Measurements from ENCODE around the gene LYPLA2. TPM values are rescaled to one million over a fixed set of nuclear protein-coding genes. Genes with fewer than 3 reads are reported as not detected.

The LYPLA2 gene
- polyA plus RNA-seq (ENCODE audit: insufficient read length): 30.0 TPM

DNA sequence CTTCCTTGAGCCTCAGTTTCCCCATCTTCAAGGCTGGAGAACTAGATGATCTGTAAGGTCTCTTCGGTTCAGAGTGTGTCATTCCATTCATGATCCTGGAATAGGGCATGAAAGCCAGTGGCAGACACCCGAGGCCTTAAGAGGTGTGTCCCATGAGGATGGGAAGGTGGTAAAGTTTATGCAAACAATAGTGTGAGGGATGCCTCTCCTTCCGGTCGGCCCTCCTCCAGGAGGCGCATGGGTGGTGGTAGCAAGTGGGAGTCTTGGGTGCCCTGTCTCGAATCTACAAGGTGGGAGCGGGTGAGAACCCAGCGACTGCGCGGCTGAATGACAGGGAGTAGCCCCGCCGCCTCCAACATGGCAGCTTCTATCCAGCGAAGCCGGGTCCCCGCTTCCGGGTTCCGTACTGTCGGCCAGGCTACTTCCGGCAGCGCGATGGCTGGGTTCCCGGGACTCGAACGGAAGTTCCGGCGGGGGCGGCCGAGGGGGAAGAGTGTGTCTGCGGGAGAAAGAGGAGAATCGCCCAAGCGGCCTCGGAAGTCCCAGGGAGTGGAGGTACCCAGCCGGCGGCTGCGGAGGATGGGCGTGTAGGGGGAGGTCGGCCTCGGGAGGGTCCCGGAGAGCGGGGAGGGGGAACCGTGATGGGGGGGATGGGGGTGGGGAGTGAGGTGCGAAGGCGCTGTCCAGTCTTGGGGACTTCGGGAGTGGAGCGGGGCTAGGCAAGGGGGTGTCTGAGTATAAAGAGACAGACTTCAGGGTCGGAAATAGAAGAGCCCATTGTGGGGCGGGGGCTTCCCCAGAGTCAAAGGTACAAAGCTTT is at the start of gene LYPLA2:
TSS of gene LYPLA2 (plus strand) at position 450 of the 820 bp plus-strand sequence. CDS start 1,538 bp downstream, outside the sequence.
- DNase-seq (ENCODE audit: low read depth): peak; percentile 72

DNA sequence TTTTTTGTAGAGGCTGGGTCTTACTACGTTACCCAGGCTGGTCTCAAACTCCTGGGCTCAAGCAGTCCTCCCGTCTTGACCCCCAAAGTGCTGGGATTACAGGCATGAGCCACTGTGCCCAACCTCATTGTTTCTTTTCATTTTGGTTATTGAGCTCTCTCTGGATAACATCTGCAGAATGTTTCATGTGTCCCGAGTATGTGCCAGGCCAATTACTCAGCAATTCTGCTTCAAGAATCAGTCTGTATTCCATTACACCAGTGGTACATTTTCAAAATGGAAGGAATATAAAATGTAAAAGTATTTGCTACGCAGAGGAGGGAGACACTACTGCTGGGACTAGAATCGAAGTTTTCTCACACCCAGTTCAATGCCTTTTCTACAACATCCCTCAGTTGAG is 49.3 kb upstream of the LYPLA2 start:
- no peak for DNase-seq (ENCODE audit: low read depth)

DNA sequence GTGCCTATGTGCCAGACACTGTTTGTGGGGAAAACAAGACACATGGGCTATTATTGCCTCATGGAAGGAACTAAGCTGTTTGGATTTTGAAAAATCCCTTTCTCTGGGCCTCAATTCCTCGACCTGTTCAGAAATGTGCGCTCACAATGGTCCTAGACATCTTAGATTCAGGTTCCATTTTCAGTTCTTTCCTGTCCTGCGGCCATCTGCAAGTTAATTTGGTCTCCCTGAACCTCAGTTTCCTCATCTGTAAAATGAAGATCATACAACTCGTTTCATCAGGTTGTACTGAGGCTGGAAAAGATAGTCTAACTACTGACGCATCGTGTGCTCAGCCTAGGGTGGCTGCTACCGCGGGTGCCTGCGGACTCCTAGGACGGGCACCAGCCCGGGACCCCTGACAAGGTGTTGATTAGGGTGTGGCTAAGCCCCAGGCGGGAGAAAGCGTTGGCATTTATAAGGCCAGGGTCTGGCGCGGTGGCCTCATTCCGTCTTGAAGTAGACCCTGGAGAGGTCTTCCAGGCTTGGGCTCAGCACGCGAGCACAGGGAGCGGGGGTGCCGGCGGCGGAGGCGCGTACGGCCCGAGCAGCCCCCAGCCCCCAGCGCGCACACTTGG is 48.2 kb upstream of the LYPLA2 start:
- no peak for DNase-seq (ENCODE audit: low read depth)

GRCh38 chr1:23743287-23744152 is 47.4 kb upstream of the LYPLA2 start, which contains the start of gene ELOA:
Gene ELOA, plus strand, starts transcription at chr1:23743471. Its CDS starts 33 bp downstream, at chr1:23743504.
- peak; percentile 29 for DNase-seq (ENCODE audit: low read depth)

GRCh38 chr1:23745515-23745914 is 45.4 kb upstream of the LYPLA2 start:
- DNase-seq (ENCODE audit: low read depth): no peak

DNA sequence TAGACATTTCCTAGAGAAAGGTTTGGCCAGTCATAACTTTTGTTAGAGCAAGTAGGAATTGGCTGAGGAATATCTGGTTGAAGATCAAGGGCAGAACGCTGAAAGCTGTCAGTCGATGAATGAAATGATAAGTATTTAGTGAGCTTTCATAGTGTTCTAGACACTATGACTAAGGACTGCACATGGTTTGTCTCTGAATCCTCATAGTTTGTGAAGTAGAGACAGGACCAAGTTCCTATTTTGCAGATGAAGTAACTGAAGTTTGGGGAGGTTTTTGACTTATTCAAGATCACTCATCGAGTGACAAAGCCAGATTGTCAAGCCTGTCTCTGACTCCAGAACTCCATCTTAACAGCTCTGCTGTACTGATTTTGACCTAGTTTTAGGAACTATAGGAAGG is 42.9 kb upstream of the LYPLA2 start:
- DNase-seq (ENCODE audit: low read depth): no peak

- no peak for DNase-seq (ENCODE audit: low read depth)
Observed at GRCh38 chr1:23751050-23751814, 39.7 kb upstream of the LYPLA2 start.

GRCh38 chr1:23751815-23752200 is 39.1 kb upstream of the LYPLA2 start:
- no peak for DNase-seq (ENCODE audit: low read depth)

- no peak for DNase-seq (ENCODE audit: low read depth)
Observed at GRCh38 chr1:23752909-23753308, 38.0 kb upstream of the LYPLA2 start.

GRCh38 chr1:23756676-23757075 is 34.3 kb upstream of the LYPLA2 start:
- no peak for DNase-seq (ENCODE audit: low read depth)

GRCh38 chr1:23757812-23758211 is 33.1 kb upstream of the LYPLA2 start:
- DNase-seq (ENCODE audit: low read depth): no peak

DNA sequence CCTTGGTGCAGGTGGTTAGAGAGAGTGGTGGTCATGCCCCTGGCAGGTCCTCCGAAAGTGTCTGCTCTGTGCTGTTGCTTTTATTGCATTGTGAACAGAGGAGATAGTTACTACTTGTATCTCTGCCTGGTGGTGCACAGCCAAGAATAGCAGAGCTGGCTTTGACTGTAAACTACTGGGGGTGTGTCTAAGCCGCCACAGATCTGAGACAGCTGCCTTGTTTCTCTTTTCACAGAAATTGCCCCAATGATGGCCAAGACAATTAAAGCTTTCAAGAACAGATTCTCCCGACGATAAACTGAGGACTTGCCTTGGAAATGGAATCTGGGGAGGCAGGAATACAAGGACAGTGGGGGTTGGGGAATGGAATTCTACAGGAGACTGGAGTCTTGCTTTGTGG is 31.7 kb upstream of the LYPLA2 start:
- no peak for DNase-seq (ENCODE audit: low read depth)

DNA sequence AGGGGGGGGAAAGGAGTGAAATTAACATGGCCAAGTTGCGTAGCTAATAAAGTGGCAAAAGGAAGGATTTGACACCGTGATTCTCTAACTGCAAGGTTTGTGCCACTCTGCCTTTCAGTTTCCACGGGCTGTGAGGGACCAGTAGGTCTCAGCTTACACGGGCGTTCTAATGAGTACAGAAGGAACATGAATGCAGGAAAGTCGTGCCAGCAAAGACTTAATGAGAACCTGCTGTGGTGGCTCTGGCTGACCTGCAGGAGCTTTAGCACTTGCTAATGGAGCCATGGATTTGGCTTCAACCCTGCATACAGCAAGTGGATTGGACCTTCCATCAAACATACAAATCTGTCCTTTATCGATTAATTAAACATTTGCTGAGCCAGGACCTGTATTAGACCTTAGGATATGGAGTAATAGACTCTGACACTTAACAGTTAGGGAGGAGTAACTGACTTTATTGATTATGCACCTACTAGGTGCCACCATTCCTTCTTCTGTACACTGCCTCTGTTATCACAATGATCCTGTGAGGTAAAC is 27.8 kb upstream of the LYPLA2 start:
- no peak for DNase-seq (ENCODE audit: low read depth)

DNA sequence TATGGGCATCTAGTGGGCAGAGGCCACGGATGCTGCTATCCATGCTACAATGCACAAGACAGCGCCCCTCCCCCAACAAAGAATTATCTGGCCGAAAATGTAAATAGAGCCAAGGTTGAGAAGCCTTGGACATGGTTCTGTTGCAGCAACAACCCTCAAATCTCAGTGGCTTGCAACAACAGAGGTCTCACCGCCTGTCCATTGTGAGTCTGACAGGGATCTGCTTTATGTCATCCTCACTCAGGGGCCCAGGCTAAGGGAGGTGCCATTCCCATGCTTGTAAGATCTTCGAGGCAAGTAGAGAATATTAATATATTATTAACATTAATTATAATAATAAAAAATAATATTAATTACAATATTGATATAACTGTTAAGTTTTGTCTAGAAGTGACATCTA is 22.2 kb upstream of the LYPLA2 start:
- no peak for DNase-seq (ENCODE audit: low read depth)

- DNase-seq (ENCODE audit: low read depth): peak; percentile 34
Observed at GRCh38 chr1:23772049-23772853, 18.7 kb upstream of the LYPLA2 start.

GRCh38 chr1:23772854-23773242 is 18.1 kb upstream of the LYPLA2 start:
- no peak for DNase-seq (ENCODE audit: low read depth)

- no peak for DNase-seq (ENCODE audit: low read depth)
Observed at GRCh38 chr1:23774174-23774880, 16.6 kb upstream of the LYPLA2 start.

GRCh38 chr1:23776217-23776616 is 14.7 kb upstream of the LYPLA2 start:
- no peak for DNase-seq (ENCODE audit: low read depth)

GRCh38 chr1:23777979-23778814 is 12.7 kb upstream of the LYPLA2 start, which contains the start of gene PITHD1:
Gene PITHD1, plus strand, starts transcription at chr1:23778418. Its CDS starts 98 bp downstream, at chr1:23778516.
- peak; percentile 62 for DNase-seq (ENCODE audit: low read depth)

Data from forelimb muscle (tissue), 1 donor.